Activated T-helper 2 cell treated with anti-CD3 and anti-CD28 coated beads, Interferon-gamma antibody, Interleukin-2, Interleukin-4, amounts not matched to agents 10 μg/mL and 5 μg/mL and 100 μg/mL, durations not matched to agents 14 hours and 24 hours and 36 hours (primary cell): ENCODE results near the gene LONRF2. TPM values are rescaled to one million over a fixed set of nuclear protein-coding genes. Genes with fewer than 3 reads are reported as not detected.
"Not testable (repeated sequence)": the region's sequence is repeated elsewhere in the genome, so short reads cannot be mapped to it uniquely, and the experiment has no call there.

ENCODE experiments used
- DNase-seq: peaks from one replicate; pipeline ENCODE4 v3.0.0; 2021; ENCODE audit warnings: low spot score
- H3K27ac Mint-ChIP-seq: one replicate; pipeline ENCODE4 v1.8.0; 2021; ENCODE audit warnings: mixed read lengths
- H3K27me3 Mint-ChIP-seq: one replicate; pipeline ENCODE4 v1.8.0; 2021; ENCODE audit warnings: low read depth, mixed read lengths
- H3K36me3 Mint-ChIP-seq: one replicate; pipeline ENCODE4 v1.8.0; 2021; ENCODE audit warnings: low read depth, mixed read lengths
- H3K4me1 Mint-ChIP-seq: one replicate; pipeline ENCODE4 v1.8.0; 2021; ENCODE audit warnings: low read depth, mixed read lengths
- H3K4me3 Mint-ChIP-seq: one replicate; pipeline ENCODE4 v1.8.0; 2021; ENCODE audit warnings: low read depth, mild to moderate bottlenecking, moderate library complexity, mixed read lengths
- H3K9me3 Mint-ChIP-seq: one replicate; pipeline ENCODE4 v1.8.0; 2021; ENCODE audit warnings: mixed read lengths
- intact Hi-C: fragments of 100-400 bp; cut with micrococcal nuclease; formaldehyde crosslinking; loops from one replicate; pipeline ENCODE4 v1.15.1; 2023
- total RNA-seq: library from RNA; stranded (reverse); gene quantifications from 2 replicates; pipeline ENCODE4 v1.2.3, GENCODE V29; 2022

LONRF2 gene
- 0.21 and 0.28 TPM in 2 replicates for total RNA-seq

- no peak for DNase-seq
- Mint-ChIP-seq H3K9me3 (peaks cover 16% of the 10 kb centered on the region), H3K27ac (no peak within 1 kb of the TSS), H3K27me3 (peaks cover 64% of the 10 kb centered on the region), H3K4me1 (peaks cover 2% of the 10 kb centered on the region), H3K4me3 (peak within 1 kb of the TSS; percentile 56), H3K36me3 (peaks cover 7% of the 10 kb centered on the region)
- intact Hi-C loops = loop anchor here (5.0 kb wide), 1 partner anchor 60 kb away; no protein-coding TSS in a partner anchor
Measured at GRCh38 chr2:100321866-100322820, at the start of gene LONRF2. Gene LONRF2 (minus strand): TSS chr2:100322501. CDS start chr2:100322093, 408 bp downstream.

GRCh38 chr2:100367163-100367562 is 44.9 kb upstream of the LONRF2 start:
- Mint-ChIP-seq H3K36me3 (peaks cover 29% of the 10 kb centered on the region), H3K4me3 (no peak overlapping the region), H3K9me3 (peaks cover 38% of the 10 kb centered on the region), H3K27me3 (peaks cover 11% of the 10 kb centered on the region), H3K27ac (no peak overlapping the region), H3K4me1 (peaks cover 29% of the 10 kb centered on the region)
- intact Hi-C loops = loop anchor here (5.0 kb wide), 1 partner anchor 75 kb away; no protein-coding TSS in a partner anchor
- no peak for DNase-seq

- peaks cover 29% of the 10 kb centered on the region for H3K4me1 Mint-ChIP-seq
- intact Hi-C loops = loop anchor here (5.0 kb wide), 1 partner anchor 73 kb away; no protein-coding TSS in a partner anchor
- DNase-seq = no peak
- peaks cover 23% of the 10 kb centered on the region for H3K36me3 Mint-ChIP-seq
- H3K27ac Mint-ChIP-seq = no peak overlapping the region
- peaks cover 40% of the 10 kb centered on the region for H3K9me3 Mint-ChIP-seq
- no peak overlapping the region for H3K4me3 Mint-ChIP-seq
- peaks cover 2% of the 10 kb centered on the region for H3K27me3 Mint-ChIP-seq
Measured at GRCh38 chr2:100365434-100365833, 43.1 kb upstream of the LONRF2 start.

GRCh38 chr2:100362269-100362668 is 40.0 kb upstream of the LONRF2 start:
- H3K36me3 Mint-ChIP-seq, DNase-seq, H3K4me3 Mint-ChIP-seq, H3K4me1 Mint-ChIP-seq, intact Hi-C loops, H3K27ac Mint-ChIP-seq: not testable (repeated sequence)
- Mint-ChIP-seq H3K9me3 (peaks cover 25% of the 10 kb centered on the region), H3K27me3 (peaks cover 11% of the 10 kb centered on the region)

- Mint-ChIP-seq H3K36me3 (peaks cover 4% of the 10 kb centered on the region), H3K4me1 (no peaks in the 10 kb centered on the region), H3K4me3 (no peak overlapping the region), H3K27ac (no peak overlapping the region), H3K9me3 (peaks cover 25% of the 10 kb centered on the region), H3K27me3 (peaks cover 28% of the 10 kb centered on the region)
- intact Hi-C loops = no loop called here
- no peak for DNase-seq
Measured at GRCh38 chr2:100359576-100359975, 37.3 kb upstream of the LONRF2 start.

GRCh38 chr2:100358554-100358953 is 36.3 kb upstream of the LONRF2 start:
- no peak for DNase-seq
- H3K27me3 Mint-ChIP-seq = peaks cover 28% of the 10 kb centered on the region
- H3K27ac Mint-ChIP-seq = no peak overlapping the region
- intact Hi-C loops = no loop called here
- H3K4me3 Mint-ChIP-seq = no peak overlapping the region
- H3K36me3 Mint-ChIP-seq = peaks cover 4% of the 10 kb centered on the region
- H3K9me3 Mint-ChIP-seq = peaks cover 25% of the 10 kb centered on the region
- H3K4me1 Mint-ChIP-seq = no peaks in the 10 kb centered on the region

GRCh38 chr2:100352521-100352920 is 30.2 kb upstream of the LONRF2 start:
- intact Hi-C loops = no loop called here
- peaks cover 28% of the 10 kb centered on the region for H3K27me3 Mint-ChIP-seq
- H3K36me3 Mint-ChIP-seq = no peaks in the 10 kb centered on the region
- no peaks in the 10 kb centered on the region for H3K9me3 Mint-ChIP-seq
- H3K4me3 Mint-ChIP-seq = no peak overlapping the region
- DNase-seq = no peak
- no peaks in the 10 kb centered on the region for H3K4me1 Mint-ChIP-seq
- no peak overlapping the region for H3K27ac Mint-ChIP-seq

- Mint-ChIP-seq H3K27ac (no peak overlapping the region), H3K27me3 (peaks cover 25% of the 10 kb centered on the region), H3K4me3 (no peak overlapping the region), H3K4me1 (no peaks in the 10 kb centered on the region), H3K36me3 (no peaks in the 10 kb centered on the region), H3K9me3 (no peaks in the 10 kb centered on the region)
- intact Hi-C loops = no loop called here
- no peak for DNase-seq
Measured at GRCh38 chr2:100350661-100351185, 28.4 kb upstream of the LONRF2 start.

- H3K36me3 Mint-ChIP-seq, H3K27ac Mint-ChIP-seq, H3K4me1 Mint-ChIP-seq, intact Hi-C loops, H3K9me3 Mint-ChIP-seq, DNase-seq, H3K4me3 Mint-ChIP-seq: not testable (repeated sequence)
- peaks cover 47% of the 10 kb centered on the region for H3K27me3 Mint-ChIP-seq
Measured at GRCh38 chr2:100345144-100345543, 22.8 kb upstream of the LONRF2 start.

GRCh38 chr2:100344433-100344832 is 22.1 kb upstream of the LONRF2 start:
- Mint-ChIP-seq H3K4me1 (no peaks in the 10 kb centered on the region), H3K36me3 (no peaks in the 10 kb centered on the region)

GRCh38 chr2:100342466-100342865 is 20.2 kb upstream of the LONRF2 start:
- H3K4me3 Mint-ChIP-seq, H3K36me3 Mint-ChIP-seq, H3K9me3 Mint-ChIP-seq, H3K27ac Mint-ChIP-seq, DNase-seq, H3K4me1 Mint-ChIP-seq, intact Hi-C loops: not testable (repeated sequence)
- H3K27me3 Mint-ChIP-seq = peaks cover 51% of the 10 kb centered on the region

More at GRCh38 chr2:100344433-100344832, 22.1 kb upstream of the LONRF2 start:
- Mint-ChIP-seq H3K27ac (no peak overlapping the region), H3K4me3 (no peak overlapping the region), H3K9me3 (no peaks in the 10 kb centered on the region), H3K27me3 (peaks cover 50% of the 10 kb centered on the region)
- no peak for DNase-seq
- intact Hi-C loops = no loop called here

- H3K4me1 Mint-ChIP-seq = no peaks in the 10 kb centered on the region
- H3K9me3 Mint-ChIP-seq = no peaks in the 10 kb centered on the region
- no peak overlapping the region for H3K27ac Mint-ChIP-seq
- no peak overlapping the region for H3K4me3 Mint-ChIP-seq
- no peak for DNase-seq
- peaks cover 45% of the 10 kb centered on the region for H3K27me3 Mint-ChIP-seq
- H3K36me3 Mint-ChIP-seq = no peaks in the 10 kb centered on the region
- intact Hi-C loops = no loop called here
Measured at GRCh38 chr2:100339823-100340222, 17.5 kb upstream of the LONRF2 start.

- DNase-seq = no peak
- peaks cover 22% of the 10 kb centered on the region for H3K27me3 Mint-ChIP-seq
- no peak overlapping the region for H3K27ac Mint-ChIP-seq
- no peaks in the 10 kb centered on the region for H3K36me3 Mint-ChIP-seq
- no peaks in the 10 kb centered on the region for H3K9me3 Mint-ChIP-seq
- intact Hi-C loops = no loop called here
- no peak overlapping the region for H3K4me3 Mint-ChIP-seq
- no peaks in the 10 kb centered on the region for H3K4me1 Mint-ChIP-seq
Measured at GRCh38 chr2:100334929-100335328, 12.6 kb upstream of the LONRF2 start.
